ENCODE data around the gene PGD. TPM values are rescaled to one million over a fixed set of nuclear protein-coding genes. Genes with fewer than 3 reads are reported as not detected.

PGD gene
- total RNA-seq, 1 experiment from 2014 or later = 189 TPM

Other genes with a start within 250 kb of the PGD start
- 23.5 and 33.2 TPM in 2 replicates for gene KIF1B, start 188.5 kb upstream of the PGD start, total RNA-seq (2014; rRNA removed)
- 10.0 and 14.5 TPM in 2 replicates for gene CENPS, start 31.4 kb downstream of the PGD start, total RNA-seq (2014; rRNA removed)
- not detected in 2 replicates for gene CORT, start 51.0 kb downstream of the PGD start, total RNA-seq (2014; rRNA removed)
- gene DFFA, start 73.5 kb downstream of the PGD start, total RNA-seq (2014; rRNA removed) = 32.7 and 34.2 TPM in 2 replicates
- gene PEX14, start 75.9 kb downstream of the PGD start, total RNA-seq (2014; rRNA removed) = 13.4 and 16.5 TPM in 2 replicates

Data from LHCN-M2 (cell line).